ENCODE measurements around the gene HOXC5.

HOXC5 gene

GRCh38 chr12:54007538-54008259, 25.2 kb upstream of the HOXC5 start:
- no peak for TF ChIP-seq CTCF (IDR thresholded peaks at IDR 0.05; ENCODE audit: low read depth, low read length, missing control alignments)
- H3K4me3 ChIP-seq (ENCODE audit: low read depth, low read length): no peak overlapping the region
- no peak for DNase-seq (ENCODE audit: low read depth)
- in situ Hi-C loops (cut with HindIII; ENCODE audit: low sequenced_read_pairs): no loop called here

- in situ Hi-C loops (cut with HindIII; ENCODE audit: low sequenced_read_pairs): no loop called here
- DNase-seq (ENCODE audit: low read depth): no peak
- no peak for TF ChIP-seq CTCF (IDR thresholded peaks at IDR 0.05; ENCODE audit: low read depth, low read length, missing control alignments)
- no peak overlapping the region for H3K4me3 ChIP-seq (ENCODE audit: low read depth, low read length)
These were observed 24.6 kb upstream of the HOXC5 start for GRCh38 chr12:54008260-54008552.

- no peak overlapping the region for H3K4me3 ChIP-seq (ENCODE audit: low read depth, low read length)
- in situ Hi-C loops (cut with HindIII; ENCODE audit: low sequenced_read_pairs): no loop called here
- TF ChIP-seq CTCF (IDR thresholded peaks at IDR 0.05; ENCODE audit: low read depth, low read length, missing control alignments): no peak
- no peak for DNase-seq (ENCODE audit: low read depth)
These were observed 23.4 kb upstream of the HOXC5 start for GRCh38 chr12:54009171-54010052.

GRCh38 chr12:54010053-54010971, 22.5 kb upstream of the HOXC5 start:
- no peak for TF ChIP-seq CTCF (IDR thresholded peaks at IDR 0.05; ENCODE audit: low read depth, low read length, missing control alignments)
- no peak for DNase-seq (ENCODE audit: low read depth)
- H3K4me3 ChIP-seq (ENCODE audit: low read depth, low read length): no peak overlapping the region
- in situ Hi-C loops (cut with HindIII; ENCODE audit: low sequenced_read_pairs): no loop called here

GRCh38 chr12:54010972-54011664, 21.7 kb upstream of the HOXC5 start:
- TF ChIP-seq CTCF (IDR thresholded peaks at IDR 0.05; ENCODE audit: low read depth, low read length, missing control alignments): no peak
- H3K4me3 ChIP-seq (ENCODE audit: low read depth, low read length): no peak overlapping the region
- in situ Hi-C loops (cut with HindIII; ENCODE audit: low sequenced_read_pairs): no loop called here
- DNase-seq (ENCODE audit: low read depth): no peak
